Measurements from ENCODE around the gene PTPRR.

- TF ChIP-seq, protein P1, sequence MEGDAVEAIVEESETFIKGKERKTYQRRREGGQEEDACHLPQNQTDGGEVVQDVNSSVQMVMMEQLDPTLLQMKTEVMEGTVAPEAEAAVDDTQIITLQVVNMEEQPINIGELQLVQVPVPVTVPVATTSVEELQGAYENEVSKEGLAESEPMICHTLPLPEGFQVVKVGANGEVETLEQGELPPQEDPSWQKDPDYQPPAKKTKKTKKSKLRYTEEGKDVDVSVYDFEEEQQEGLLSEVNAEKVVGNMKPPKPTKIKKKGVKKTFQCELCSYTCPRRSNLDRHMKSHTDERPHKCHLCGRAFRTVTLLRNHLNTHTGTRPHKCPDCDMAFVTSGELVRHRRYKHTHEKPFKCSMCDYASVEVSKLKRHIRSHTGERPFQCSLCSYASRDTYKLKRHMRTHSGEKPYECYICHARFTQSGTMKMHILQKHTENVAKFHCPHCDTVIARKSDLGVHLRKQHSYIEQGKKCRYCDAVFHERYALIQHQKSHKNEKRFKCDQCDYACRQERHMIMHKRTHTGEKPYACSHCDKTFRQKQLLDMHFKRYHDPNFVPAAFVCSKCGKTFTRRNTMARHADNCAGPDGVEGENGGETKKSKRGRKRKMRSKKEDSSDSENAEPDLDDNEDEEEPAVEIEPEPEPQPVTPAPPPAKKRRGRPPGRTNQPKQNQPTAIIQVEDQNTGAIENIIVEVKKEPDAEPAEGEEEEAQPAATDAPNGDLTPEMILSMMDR (conservative IDR thresholded peaks at IDR 0.05; ENCODE audit: low read depth, low read length), result no peak
- TF ChIP-seq RFX5 (IDR thresholded peaks at IDR 0.05; ENCODE audit: low read depth, low read length) (no peak), POLR2A (IDR thresholded peaks at IDR 0.05; ENCODE audit: low read depth, low read length) (no peak), RAD21 (IDR thresholded peaks at IDR 0.05; ENCODE audit: low read length) (no peak), MAFK (IDR thresholded peaks at IDR 0.05; ENCODE audit: low read depth, low read length) (no peak)
These were observed 146.5 kb downstream of the PTPRR start for GRCh38 chr12:70774055-70774454.

Data from IMR-90 (cell line).